Skeletal muscle satellite cell (primary cell): ENCODE data around the gene FHIT.
"Not testable (repeated sequence)": the region's sequence is repeated elsewhere in the genome, so short reads cannot be mapped to it uniquely, and the experiment has no call there.

Experiments used
- H3K27me3 ChIP-seq: 2 replicates; pipeline ENCODE4 v1.7.0; 2013; ENCODE audit warnings: low read length; ENCODE audit not compliant: control insufficient read depth, insufficient read depth
- H3K36me3 ChIP-seq: 2 replicates; pipeline ENCODE4 v1.7.0; 2013; ENCODE audit warnings: mild to moderate bottlenecking, control low read depth, low read length; ENCODE audit not compliant: insufficient read depth
- H3K4me1 ChIP-seq: 2 replicates; pipeline ENCODE4 v1.7.0; 2013; ENCODE audit warnings: low read length; ENCODE audit not compliant: control insufficient read depth, insufficient read depth
- H3K4me2 ChIP-seq: 2 replicates; pipeline ENCODE4 v1.7.0; 2013; ENCODE audit warnings: mild to moderate bottlenecking, low read length
- H3K4me3 ChIP-seq: 2 replicates; pipeline ENCODE4 v1.7.0; 2013; ENCODE audit warnings: low read length
- H3K9ac ChIP-seq: 2 replicates; pipeline ENCODE4 v1.7.0; 2013; ENCODE audit warnings: mild to moderate bottlenecking, low read depth, low read length, moderate library complexity
- H3K9me3 ChIP-seq: replicated peaks from 2 replicates; pipeline ENCODE4 v1.7.0; 2013; ENCODE audit warnings: mild to moderate bottlenecking, control low read depth, low read length

FHIT gene

DNA sequence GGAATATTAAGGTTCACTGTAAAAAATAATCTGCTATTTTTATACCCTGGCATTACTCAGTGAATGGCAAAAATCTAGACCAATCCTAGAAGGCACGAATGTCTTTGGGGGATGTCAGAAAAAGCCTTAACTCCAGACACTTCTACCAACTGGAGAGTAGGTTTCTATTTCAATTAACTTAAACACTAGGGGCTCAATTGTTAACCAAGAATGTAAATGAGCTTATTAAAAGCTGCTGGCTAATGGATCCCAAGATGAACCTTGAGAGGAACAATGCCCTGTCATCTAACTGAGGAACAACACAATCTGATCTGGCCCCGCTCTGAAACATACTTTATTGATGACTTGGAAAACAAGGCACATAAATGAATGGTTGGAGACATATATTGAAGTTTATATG, 701.4 kb downstream of the FHIT start:
- no peak overlapping the region for H3K4me2 ChIP-seq
- no peaks in the 10 kb centered on the region for H3K4me1 ChIP-seq
- no peaks in the 10 kb centered on the region for H3K36me3 ChIP-seq
- H3K9ac ChIP-seq = no peak overlapping the region
- no peaks in the 10 kb centered on the region for H3K9me3 ChIP-seq
- no peak overlapping the region for H3K4me3 ChIP-seq
- H3K27me3 ChIP-seq = no peaks in the 10 kb centered on the region

DNA sequence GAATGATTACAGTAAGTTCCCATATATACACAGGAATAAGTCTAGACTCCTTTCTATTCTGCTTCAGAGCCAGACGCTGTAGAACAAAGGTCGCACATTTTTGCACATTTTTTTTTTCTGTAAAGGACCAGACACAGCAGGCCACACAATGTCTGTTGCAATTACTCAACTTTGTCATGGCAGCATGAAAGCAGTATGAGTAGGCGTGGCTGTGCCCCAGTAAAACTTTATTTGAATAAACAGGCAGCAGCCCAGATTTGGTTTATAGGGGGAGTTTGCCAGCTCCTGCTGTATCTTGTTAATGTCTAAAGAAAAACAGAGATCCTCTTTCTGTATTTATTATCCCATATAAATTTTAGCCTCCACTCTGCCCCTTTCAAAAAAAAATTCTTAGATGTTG, 708.3 kb downstream of the FHIT start:
- no peaks in the 10 kb centered on the region for H3K9me3 ChIP-seq
- no peaks in the 10 kb centered on the region for H3K4me1 ChIP-seq
- H3K36me3 ChIP-seq = no peaks in the 10 kb centered on the region

DNA sequence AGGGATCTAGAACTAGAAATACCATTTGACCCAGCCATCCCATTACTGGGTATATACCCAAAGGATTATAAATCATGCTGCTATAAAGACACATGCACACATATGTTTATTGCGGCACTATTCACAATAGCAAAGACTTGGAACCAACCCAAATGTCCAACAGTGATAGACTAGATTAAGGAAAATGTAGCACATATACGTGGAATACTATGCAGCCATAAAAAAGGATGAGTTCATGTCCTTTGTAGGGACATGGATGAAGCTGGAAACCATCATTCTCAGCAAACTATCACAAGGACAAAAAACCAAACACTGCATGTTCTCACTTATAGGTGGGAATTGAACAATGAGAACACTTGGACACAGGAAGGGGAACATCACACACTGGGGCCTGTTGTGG, 711.9 kb downstream of the FHIT start:
- H3K27me3 ChIP-seq, H3K9ac ChIP-seq, H3K9me3 ChIP-seq, H3K4me3 ChIP-seq, H3K4me2 ChIP-seq, H3K4me1 ChIP-seq, H3K36me3 ChIP-seq: not testable (repeated sequence)

More for the DNA sequence above, 708.3 kb downstream of the FHIT start:
- Histone ChIP-seq H3K4me2 (no peak overlapping the region), H3K9ac (no peak overlapping the region), H3K4me3 (no peak overlapping the region), H3K27me3 (no peaks in the 10 kb centered on the region)

DNA sequence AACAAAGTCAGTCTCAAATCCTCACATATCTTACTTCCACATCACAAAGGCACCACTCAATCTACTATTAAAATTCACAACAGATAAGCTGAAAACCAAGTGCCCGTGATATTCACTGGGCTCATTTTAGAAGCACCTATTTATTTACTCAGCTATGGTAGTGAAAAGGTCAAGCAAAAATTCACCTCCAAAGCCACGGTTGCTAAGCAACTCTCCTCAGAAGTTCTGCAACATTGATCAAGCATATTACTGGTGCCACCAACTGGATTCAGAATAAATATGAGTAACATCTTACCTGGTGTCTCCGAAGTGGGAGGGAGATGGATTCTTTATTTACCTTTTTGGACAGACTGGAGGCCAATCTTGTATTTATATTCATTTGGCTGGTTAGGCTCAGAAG, 714.8 kb downstream of the FHIT start:
- H3K9ac ChIP-seq = no peak overlapping the region
- H3K27me3 ChIP-seq = no peaks in the 10 kb centered on the region
- H3K4me3 ChIP-seq = no peak overlapping the region
- H3K4me2 ChIP-seq = no peak overlapping the region
- no peaks in the 10 kb centered on the region for H3K4me1 ChIP-seq
- no peaks in the 10 kb centered on the region for H3K36me3 ChIP-seq
- no peaks in the 10 kb centered on the region for H3K9me3 ChIP-seq

DNA sequence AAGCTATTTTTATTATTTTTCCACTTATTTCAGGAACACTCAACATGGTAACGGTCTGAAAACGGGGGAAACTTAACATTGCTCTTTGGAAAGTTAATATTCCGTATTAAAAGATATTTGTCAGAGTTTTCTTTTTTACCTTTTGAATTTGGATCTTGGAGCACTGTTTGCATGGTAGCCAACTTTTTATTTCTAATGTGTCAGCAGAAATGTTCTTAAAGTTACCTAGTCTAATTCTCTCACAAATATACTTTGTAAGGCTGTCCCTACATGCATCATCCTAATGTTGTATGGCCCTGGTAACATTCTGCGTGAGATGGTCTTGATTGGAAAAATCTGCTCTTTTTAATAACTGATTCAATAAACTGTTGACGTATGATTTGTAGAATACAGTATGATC, 719.5 kb downstream of the FHIT start:
- Histone ChIP-seq H3K9me3 (no peaks in the 10 kb centered on the region), H3K27me3 (no peaks in the 10 kb centered on the region), H3K36me3 (no peaks in the 10 kb centered on the region), H3K4me2 (no peak overlapping the region), H3K4me3 (no peak overlapping the region), H3K9ac (no peak overlapping the region), H3K4me1 (no peaks in the 10 kb centered on the region)

DNA sequence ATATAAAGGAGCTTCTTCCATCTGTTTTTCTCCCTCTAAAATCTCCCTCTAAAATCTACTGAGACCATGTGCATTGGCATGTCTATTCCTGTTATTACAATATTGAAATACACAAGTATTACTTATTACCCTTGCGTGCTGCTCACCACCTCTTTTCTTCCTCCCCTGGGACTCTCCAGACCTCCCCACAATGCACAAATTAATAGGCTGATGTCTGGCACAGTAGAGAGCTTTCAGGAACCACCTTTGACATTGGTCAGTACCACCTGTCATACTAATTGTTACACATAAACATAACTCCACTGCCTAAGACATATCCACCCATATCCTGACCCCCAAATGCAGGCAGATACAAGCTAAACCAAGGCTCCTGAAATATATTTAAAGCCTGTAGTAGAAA, 722.6 kb downstream of the FHIT start:
- Histone ChIP-seq H3K36me3 (no peaks in the 10 kb centered on the region), H3K4me2 (no peak overlapping the region), H3K9ac (no peak overlapping the region), H3K27me3 (no peaks in the 10 kb centered on the region), H3K9me3 (no peaks in the 10 kb centered on the region), H3K4me3 (no peak overlapping the region), H3K4me1 (no peaks in the 10 kb centered on the region)

DNA sequence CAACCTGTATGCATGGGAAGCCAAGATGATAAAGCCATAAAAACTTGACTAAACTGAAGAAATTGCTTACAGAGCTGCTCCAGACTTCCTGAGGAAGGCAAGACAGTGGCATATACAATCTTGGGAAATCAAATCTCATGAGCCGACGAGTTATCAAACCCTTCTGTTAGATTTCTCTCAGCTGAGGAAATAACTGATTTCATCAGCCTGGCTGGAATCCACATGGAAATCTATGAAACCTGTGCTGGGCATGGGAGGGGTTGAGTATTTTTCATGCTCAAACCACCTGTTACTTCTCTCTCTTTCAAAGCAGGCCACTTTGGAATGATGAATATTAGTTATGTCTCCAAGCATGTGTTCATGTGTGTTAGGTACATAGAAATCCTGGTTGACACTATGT, 727.7 kb downstream of the FHIT start:
- Histone ChIP-seq H3K27me3 (no peaks in the 10 kb centered on the region), H3K4me1 (no peaks in the 10 kb centered on the region), H3K4me3 (no peak overlapping the region), H3K36me3 (no peaks in the 10 kb centered on the region), H3K9me3 (no peaks in the 10 kb centered on the region), H3K9ac (no peak overlapping the region), H3K4me2 (no peak overlapping the region)

DNA sequence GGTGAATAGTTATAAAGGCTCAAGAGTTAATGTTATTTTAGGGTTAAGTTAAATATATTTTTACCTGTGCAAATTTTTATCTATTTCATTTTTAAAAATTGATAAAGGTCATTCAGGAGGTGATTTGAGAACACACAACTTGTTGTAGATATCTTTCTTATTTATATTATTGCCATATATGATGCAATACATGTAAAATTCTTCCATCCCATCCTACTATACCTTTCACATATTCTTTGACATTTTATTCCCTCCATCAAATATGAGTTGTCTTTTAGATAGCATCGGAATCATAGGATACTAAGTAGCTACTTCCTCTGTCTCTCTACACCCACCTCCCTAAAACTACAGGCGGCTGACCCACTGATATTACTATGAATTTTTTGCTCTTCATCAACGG, 734.1 kb downstream of the FHIT start:
- Histone ChIP-seq H3K9me3 (no peaks in the 10 kb centered on the region), H3K4me1 (no peaks in the 10 kb centered on the region)

DNA sequence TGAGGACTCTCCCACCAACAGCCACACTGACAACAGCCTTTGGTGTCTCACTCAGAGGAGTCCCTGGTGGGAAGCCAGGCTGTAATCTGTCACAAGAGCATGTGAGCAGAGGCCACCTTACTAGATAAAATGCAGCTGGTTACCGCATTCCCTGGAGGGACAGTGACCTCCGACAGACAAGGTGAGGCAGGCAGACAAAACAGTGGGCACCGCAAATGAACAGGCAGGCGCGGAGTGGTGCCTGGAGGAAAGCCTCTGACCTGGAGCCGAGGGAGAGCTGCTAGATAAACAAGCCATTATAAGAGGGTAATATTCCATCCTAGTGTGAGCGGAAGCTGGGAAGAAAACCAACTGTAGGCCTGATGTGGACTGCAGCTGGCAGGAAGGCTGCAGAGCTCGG, 736.4 kb downstream of the FHIT start:
- Histone ChIP-seq H3K9me3 (no peaks in the 10 kb centered on the region), H3K9ac (no peak overlapping the region), H3K27me3 (no peaks in the 10 kb centered on the region), H3K4me1 (no peaks in the 10 kb centered on the region), H3K4me2 (no peak overlapping the region), H3K4me3 (no peak overlapping the region), H3K36me3 (no peaks in the 10 kb centered on the region)

More for the DNA sequence above, 734.1 kb downstream of the FHIT start:
- no peak overlapping the region for H3K4me2 ChIP-seq
- no peak overlapping the region for H3K4me3 ChIP-seq
- no peaks in the 10 kb centered on the region for H3K36me3 ChIP-seq
- no peak overlapping the region for H3K9ac ChIP-seq
- no peaks in the 10 kb centered on the region for H3K27me3 ChIP-seq

DNA sequence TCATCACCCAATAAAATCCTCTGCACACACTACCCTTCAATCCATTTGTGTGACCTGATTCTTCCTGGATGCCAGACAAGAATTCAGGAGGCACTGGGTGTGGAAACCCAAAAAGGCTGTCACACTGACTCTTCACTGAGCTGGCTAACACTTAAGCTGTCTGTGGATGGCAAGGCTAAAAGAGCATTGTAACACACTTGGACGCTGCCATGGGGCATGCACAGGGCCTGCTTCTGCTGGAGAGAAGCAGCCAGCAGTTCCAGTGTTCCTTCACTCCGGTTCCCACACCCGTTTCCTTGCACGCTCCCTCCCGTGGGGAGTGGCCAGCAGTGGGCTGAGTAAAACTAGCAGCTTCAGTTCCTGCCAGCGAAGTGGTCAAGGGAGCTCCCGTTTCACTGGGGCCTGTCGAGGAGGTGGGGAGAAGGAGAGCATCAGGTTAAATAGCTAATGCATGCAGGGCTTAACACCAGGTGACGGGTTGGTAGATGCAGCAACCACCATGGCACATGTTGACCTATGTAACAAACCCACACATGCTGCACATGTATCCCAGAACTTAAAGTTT, 737.1 kb downstream of the FHIT start:
- no peaks in the 10 kb centered on the region for H3K9me3 ChIP-seq
- H3K27me3 ChIP-seq = no peaks in the 10 kb centered on the region
- H3K9ac ChIP-seq = no peak overlapping the region
- H3K36me3 ChIP-seq = no peaks in the 10 kb centered on the region
- H3K4me1 ChIP-seq = no peaks in the 10 kb centered on the region
- no peak overlapping the region for H3K4me3 ChIP-seq
- H3K4me2 ChIP-seq = no peak overlapping the region

DNA sequence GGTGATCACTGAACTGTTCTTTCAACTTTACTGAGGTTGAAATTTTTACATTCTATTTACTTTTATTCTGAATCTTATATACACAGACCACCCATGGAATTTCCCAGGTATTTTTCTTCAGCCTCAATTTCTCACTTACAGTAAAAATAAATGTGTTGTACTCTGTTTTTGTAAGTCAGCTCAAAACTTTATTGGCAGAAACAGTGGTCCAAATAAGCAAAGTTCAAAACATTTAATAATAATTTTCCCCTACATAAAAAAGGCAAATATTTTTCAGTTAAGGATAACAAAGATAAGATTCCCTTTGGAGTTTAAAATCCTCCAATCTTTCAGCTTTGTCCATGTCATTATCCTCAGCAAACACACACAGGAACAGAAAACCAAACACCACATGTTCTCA, 738.0 kb downstream of the FHIT start:
- Histone ChIP-seq H3K9ac (no peak overlapping the region), H3K9me3 (no peaks in the 10 kb centered on the region), H3K4me3 (no peak overlapping the region), H3K27me3 (no peaks in the 10 kb centered on the region), H3K36me3 (no peaks in the 10 kb centered on the region), H3K4me2 (no peak overlapping the region), H3K4me1 (no peaks in the 10 kb centered on the region)

DNA sequence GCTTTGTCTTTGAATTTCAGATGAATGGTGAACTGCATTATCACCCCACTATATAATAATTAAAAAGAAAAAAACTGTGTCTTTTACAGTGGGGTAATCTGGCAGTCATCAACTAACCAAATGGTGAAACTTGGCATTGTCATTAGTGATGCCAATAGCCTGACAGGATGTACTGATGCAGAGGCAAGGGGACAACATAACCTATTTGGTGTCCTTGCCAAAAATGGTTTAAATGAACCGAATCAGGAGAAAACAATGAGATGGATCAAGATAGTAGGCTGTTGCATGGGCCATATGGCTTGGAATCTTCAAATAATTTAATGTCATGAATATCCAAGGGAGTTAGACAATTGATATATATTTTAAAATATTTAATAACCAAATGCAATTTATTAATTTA, 738.7 kb downstream of the FHIT start:
- H3K9ac ChIP-seq = no peak overlapping the region
- H3K4me3 ChIP-seq = no peak overlapping the region
- H3K4me2 ChIP-seq = no peak overlapping the region
- no peaks in the 10 kb centered on the region for H3K4me1 ChIP-seq
- H3K36me3 ChIP-seq = no peaks in the 10 kb centered on the region
- no peaks in the 10 kb centered on the region for H3K9me3 ChIP-seq
- no peaks in the 10 kb centered on the region for H3K27me3 ChIP-seq
